ENCODE data around the gene PRUNE2. TPM values are rescaled to one million over a fixed set of nuclear protein-coding genes. Genes with fewer than 3 reads are reported as not detected.

PRUNE2 gene
- total RNA-seq, 1 donor from 2014 or later: 7.8 TPM

- peaks cover 11 to 25% (median 18%) of the 10 kb centered on the region in 3 donors for H3K4me1 ChIP-seq (ENCODE audit: control insufficient read depth in 3 of 3, insufficient read depth in 3 of 3, low read length in 3 of 3)
- peaks cover 0 to 8% (median 4%) of the 10 kb centered on the region in 3 donors for H3K27me3 ChIP-seq (ENCODE audit: control insufficient read depth in 3 of 3, insufficient read depth in 3 of 3, low read length in 3 of 3)
- H3K9ac ChIP-seq (ENCODE audit: low read depth in 1 of 3, low read length in 3 of 3): no peak overlapping the region
- no peak overlapping the region for H3K27ac ChIP-seq (ENCODE audit: low read depth, low read length)
- H3K9me3 ChIP-seq (ENCODE audit: control insufficient read depth in 3 of 3, low read length in 3 of 3): no peaks in the 10 kb centered on the region
- no peaks in the 10 kb centered on the region for H3K36me3 ChIP-seq (ENCODE audit: control insufficient read depth in 3 of 3, insufficient read depth in 3 of 3, low read length in 3 of 3)
- no peak overlapping the region for H3K4me3 ChIP-seq (ENCODE audit: low read length in 3 of 3)
These were observed 4.1 kb downstream of the PRUNE2 start for GRCh38 chr9:76901801-76902200.

GRCh38 chr9:76900884-76901440 lies 5.0 kb downstream of the PRUNE2 start:
- H3K36me3 ChIP-seq (ENCODE audit: control insufficient read depth in 3 of 3, insufficient read depth in 3 of 3, low read length in 3 of 3): no peaks in the 10 kb centered on the region
- peaks cover 11 to 25% (median 18%) of the 10 kb centered on the region in 3 donors for H3K4me1 ChIP-seq (ENCODE audit: control insufficient read depth in 3 of 3, insufficient read depth in 3 of 3, low read length in 3 of 3)
- H3K9ac ChIP-seq (ENCODE audit: low read depth in 1 of 3, low read length in 3 of 3): no peak overlapping the region
- no peak overlapping the region for H3K4me3 ChIP-seq (ENCODE audit: low read length in 3 of 3)
- no peaks in the 10 kb centered on the region for H3K9me3 ChIP-seq (ENCODE audit: control insufficient read depth in 3 of 3, low read length in 3 of 3)
- H3K27ac ChIP-seq (ENCODE audit: low read depth, low read length): no peak overlapping the region
- H3K27me3 ChIP-seq (ENCODE audit: control insufficient read depth in 3 of 3, insufficient read depth in 3 of 3, low read length in 3 of 3): peaks cover 0 to 8% (median 4%) of the 10 kb centered on the region in 3 donors

GRCh38 chr9:76898786-76899185 lies 7.1 kb downstream of the PRUNE2 start:
- peaks cover 0 to 8% (median 4%) of the 10 kb centered on the region in 3 donors for H3K27me3 ChIP-seq (ENCODE audit: control insufficient read depth in 3 of 3, insufficient read depth in 3 of 3, low read length in 3 of 3)
- H3K9me3 ChIP-seq (ENCODE audit: control insufficient read depth in 3 of 3, low read length in 3 of 3): no peaks in the 10 kb centered on the region

DNA sequence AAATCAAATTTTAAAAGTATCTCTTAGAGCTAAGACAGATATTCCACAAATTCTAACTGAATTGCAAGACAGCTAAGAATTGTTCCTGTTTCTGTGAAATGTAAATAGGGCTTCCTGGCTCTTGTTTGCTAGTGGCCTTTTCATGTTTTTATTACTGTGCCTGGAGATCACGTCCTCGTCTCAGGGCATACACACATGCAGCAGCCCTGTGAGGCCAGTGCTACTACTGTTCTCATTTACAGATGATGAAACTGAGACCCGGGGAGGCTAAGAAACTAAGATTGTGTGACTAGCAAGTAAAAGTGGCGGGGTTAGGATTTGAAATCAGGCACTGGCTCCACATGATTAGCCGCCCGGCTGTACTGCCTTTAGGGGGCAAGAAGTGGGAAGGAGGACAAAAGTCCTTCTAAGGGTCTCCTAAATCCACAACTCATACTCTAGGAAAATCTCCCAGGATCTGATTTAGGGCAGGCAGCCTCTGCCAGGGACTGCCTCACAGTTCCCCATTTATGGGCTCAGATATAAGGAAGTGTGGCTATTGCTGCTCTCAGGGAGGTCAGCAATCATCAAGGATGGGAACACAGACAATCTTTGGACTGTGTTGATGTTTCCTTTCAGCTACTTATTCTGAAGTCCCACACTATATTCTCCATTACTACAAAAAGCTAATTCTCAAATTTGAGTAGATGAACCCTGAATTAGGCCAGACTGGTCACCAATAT lies 7.9 kb downstream of the PRUNE2 start:
- H3K4me1 ChIP-seq (ENCODE audit: control insufficient read depth in 3 of 3, insufficient read depth in 3 of 3, low read length in 3 of 3): peaks cover 4 to 17% (median 10%) of the 10 kb centered on the region in 3 donors
- no peak overlapping the region for H3K27ac ChIP-seq (ENCODE audit: low read depth, low read length)
- no peaks in the 10 kb centered on the region for H3K9me3 ChIP-seq (ENCODE audit: control insufficient read depth in 3 of 3, low read length in 3 of 3)
- H3K27me3 ChIP-seq (ENCODE audit: control insufficient read depth in 3 of 3, insufficient read depth in 3 of 3, low read length in 3 of 3): peaks cover 0 to 8% (median 4%) of the 10 kb centered on the region in 3 donors
- H3K9ac ChIP-seq (ENCODE audit: low read depth in 1 of 3, low read length in 3 of 3): no peak overlapping the region
- H3K4me3 ChIP-seq (ENCODE audit: low read length in 3 of 3): no peak overlapping the region
- H3K36me3 ChIP-seq (ENCODE audit: control insufficient read depth in 3 of 3, insufficient read depth in 3 of 3, low read length in 3 of 3): no peaks in the 10 kb centered on the region

More at GRCh38 chr9:76898786-76899185, 7.1 kb downstream of the PRUNE2 start:
- H3K4me1 ChIP-seq (ENCODE audit: control insufficient read depth in 3 of 3, insufficient read depth in 3 of 3, low read length in 3 of 3): peaks cover 4 to 11% (median 10%) of the 10 kb centered on the region in 3 donors
- H3K4me3 ChIP-seq (ENCODE audit: low read length in 3 of 3): no peak overlapping the region
- no peak overlapping the region for H3K27ac ChIP-seq (ENCODE audit: low read depth, low read length)
- H3K9ac ChIP-seq (ENCODE audit: low read depth in 1 of 3, low read length in 3 of 3): no peak overlapping the region
- no peaks in the 10 kb centered on the region for H3K36me3 ChIP-seq (ENCODE audit: control insufficient read depth in 3 of 3, insufficient read depth in 3 of 3, low read length in 3 of 3)

- H3K9ac ChIP-seq (ENCODE audit: low read depth in 1 of 3, low read length in 3 of 3): no peak overlapping the region
- H3K9me3 ChIP-seq (ENCODE audit: control insufficient read depth in 3 of 3, low read length in 3 of 3): no peaks in the 10 kb centered on the region
- no peak overlapping the region for H3K4me3 ChIP-seq (ENCODE audit: low read length in 3 of 3)
- peaks cover 0 to 8% (median 4%) of the 10 kb centered on the region in 3 donors for H3K27me3 ChIP-seq (ENCODE audit: control insufficient read depth in 3 of 3, insufficient read depth in 3 of 3, low read length in 3 of 3)
- H3K27ac ChIP-seq (ENCODE audit: low read depth, low read length): no peak overlapping the region
- H3K36me3 ChIP-seq (ENCODE audit: control insufficient read depth in 3 of 3, insufficient read depth in 3 of 3, low read length in 3 of 3): no peaks in the 10 kb centered on the region
- H3K4me1 ChIP-seq (ENCODE audit: control insufficient read depth in 3 of 3, insufficient read depth in 3 of 3, low read length in 3 of 3): peaks cover 4 to 17% (median 4%) of the 10 kb centered on the region in 3 donors
These were observed 9.9 kb downstream of the PRUNE2 start for GRCh38 chr9:76896035-76896434.

GRCh38 chr9:76895186-76895585 lies 10.7 kb downstream of the PRUNE2 start:
- no peak overlapping the region for H3K4me3 ChIP-seq (ENCODE audit: low read length in 3 of 3)
- H3K27ac ChIP-seq (ENCODE audit: low read depth, low read length): no peak overlapping the region
- H3K27me3 ChIP-seq (ENCODE audit: control insufficient read depth in 3 of 3, insufficient read depth in 3 of 3, low read length in 3 of 3): peaks cover 0 to 8% (median 4%) of the 10 kb centered on the region in 3 donors
- H3K36me3 ChIP-seq (ENCODE audit: control insufficient read depth in 3 of 3, insufficient read depth in 3 of 3, low read length in 3 of 3): no peaks in the 10 kb centered on the region
- peaks cover 4 to 17% (median 4%) of the 10 kb centered on the region in 3 donors for H3K4me1 ChIP-seq (ENCODE audit: control insufficient read depth in 3 of 3, insufficient read depth in 3 of 3, low read length in 3 of 3)
- no peaks in the 10 kb centered on the region for H3K9me3 ChIP-seq (ENCODE audit: control insufficient read depth in 3 of 3, low read length in 3 of 3)
- no peak overlapping the region for H3K9ac ChIP-seq (ENCODE audit: low read depth in 1 of 3, low read length in 3 of 3)

- Histone ChIP-seq H3K9me3 (ENCODE audit: control insufficient read depth in 3 of 3, low read length in 3 of 3) (no peaks in the 10 kb centered on the region), H3K9ac (ENCODE audit: low read depth in 1 of 3, low read length in 3 of 3) (no peak overlapping the region), H3K27me3 (ENCODE audit: control insufficient read depth in 3 of 3, insufficient read depth in 3 of 3, low read length in 3 of 3) (peaks cover 0 to 8% (median 4%) of the 10 kb centered on the region in 3 donors), H3K4me3 (ENCODE audit: low read length in 3 of 3) (no peak overlapping the region), H3K36me3 (ENCODE audit: control insufficient read depth in 3 of 3, insufficient read depth in 3 of 3, low read length in 3 of 3) (no peaks in the 10 kb centered on the region), H3K4me1 (ENCODE audit: control insufficient read depth in 3 of 3, insufficient read depth in 3 of 3, low read length in 3 of 3) (peaks cover 4 to 17% (median 4%) of the 10 kb centered on the region in 3 donors), H3K27ac (ENCODE audit: low read depth, low read length) (peak overlapping the region; percentile 55)
These were observed 11.7 kb downstream of the PRUNE2 start for GRCh38 chr9:76894198-76894597.

- peak overlapping the region; percentile 55 for H3K27ac ChIP-seq (ENCODE audit: low read depth, low read length)
- peaks cover 0 to 5% (median 0%) of the 10 kb centered on the region in 3 donors for H3K27me3 ChIP-seq (ENCODE audit: control insufficient read depth in 3 of 3, insufficient read depth in 3 of 3, low read length in 3 of 3)
- no peak overlapping the region for H3K9ac ChIP-seq (ENCODE audit: low read depth in 1 of 3, low read length in 3 of 3)
- H3K36me3 ChIP-seq (ENCODE audit: control insufficient read depth in 3 of 3, insufficient read depth in 3 of 3, low read length in 3 of 3): no peaks in the 10 kb centered on the region
- no peaks in the 10 kb centered on the region for H3K9me3 ChIP-seq (ENCODE audit: control insufficient read depth in 3 of 3, low read length in 3 of 3)
- H3K4me1 ChIP-seq (ENCODE audit: control insufficient read depth in 3 of 3, insufficient read depth in 3 of 3, low read length in 3 of 3): peaks cover 4 to 17% (median 4%) of the 10 kb centered on the region in 3 donors
- H3K4me3 ChIP-seq (ENCODE audit: low read length in 3 of 3): no peak overlapping the region
These were observed 12.4 kb downstream of the PRUNE2 start for GRCh38 chr9:76893395-76893932.

DNA sequence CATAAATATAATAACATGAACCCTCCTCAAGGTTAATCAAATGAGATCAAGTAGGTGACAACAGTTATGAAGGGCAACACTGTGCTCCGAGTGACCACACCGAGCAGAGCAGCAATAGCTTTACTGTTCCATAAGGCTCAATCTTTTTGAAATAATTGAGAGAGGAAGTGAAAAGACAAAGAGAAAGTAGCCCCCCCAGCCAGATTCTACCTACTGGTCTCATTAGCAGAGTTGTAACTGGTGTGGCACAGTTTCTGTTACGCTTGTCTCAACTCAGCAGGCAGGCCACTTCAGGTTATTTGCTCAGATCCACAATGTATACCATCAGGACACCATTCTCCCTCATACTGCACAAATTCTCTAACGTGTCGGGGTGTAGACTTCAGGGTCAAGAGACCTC lies 14.0 kb downstream of the PRUNE2 start:
- no peak overlapping the region for H3K27ac ChIP-seq (ENCODE audit: low read depth, low read length)
- H3K9me3 ChIP-seq (ENCODE audit: control insufficient read depth in 3 of 3, low read length in 3 of 3): no peaks in the 10 kb centered on the region
- H3K4me1 ChIP-seq (ENCODE audit: control insufficient read depth in 3 of 3, insufficient read depth in 3 of 3, low read length in 3 of 3): peaks cover 4 to 13% (median 9%) of the 10 kb centered on the region in 3 donors
- no peaks in the 10 kb centered on the region for H3K27me3 ChIP-seq (ENCODE audit: control insufficient read depth in 3 of 3, insufficient read depth in 3 of 3, low read length in 3 of 3)
- H3K4me3 ChIP-seq (ENCODE audit: low read length in 3 of 3): no peak overlapping the region
- no peak overlapping the region for H3K9ac ChIP-seq (ENCODE audit: low read depth in 1 of 3, low read length in 3 of 3)
- no peaks in the 10 kb centered on the region for H3K36me3 ChIP-seq (ENCODE audit: control insufficient read depth in 3 of 3, insufficient read depth in 3 of 3, low read length in 3 of 3)

- Histone ChIP-seq H3K9me3 (ENCODE audit: control insufficient read depth in 3 of 3, low read length in 3 of 3) (no peaks in the 10 kb centered on the region), H3K36me3 (ENCODE audit: control insufficient read depth in 3 of 3, insufficient read depth in 3 of 3, low read length in 3 of 3) (no peaks in the 10 kb centered on the region), H3K4me3 (ENCODE audit: low read length in 3 of 3) (no peak overlapping the region), H3K27me3 (ENCODE audit: control insufficient read depth in 3 of 3, insufficient read depth in 3 of 3, low read length in 3 of 3) (no peaks in the 10 kb centered on the region), H3K9ac (ENCODE audit: low read depth in 1 of 3, low read length in 3 of 3) (no peak overlapping the region), H3K4me1 (ENCODE audit: control insufficient read depth in 3 of 3, insufficient read depth in 3 of 3, low read length in 3 of 3) (peaks cover 4 to 13% (median 9%) of the 10 kb centered on the region in 3 donors), H3K27ac (ENCODE audit: low read depth, low read length) (no peak overlapping the region)
These were observed 14.6 kb downstream of the PRUNE2 start for GRCh38 chr9:76891279-76891678.

Measured in skeletal muscle tissue (tissue), 4 donors.